Pons (tissue), 1 donor: Measurements from ENCODE around the gene RAB1B.

ENCODE experiments used
- DNase-seq: peaks from one replicate; pipeline ENCODE4 v3.0.0-alpha.2; 2016; ENCODE audit warnings: low spot score

RAB1B gene

DNA sequence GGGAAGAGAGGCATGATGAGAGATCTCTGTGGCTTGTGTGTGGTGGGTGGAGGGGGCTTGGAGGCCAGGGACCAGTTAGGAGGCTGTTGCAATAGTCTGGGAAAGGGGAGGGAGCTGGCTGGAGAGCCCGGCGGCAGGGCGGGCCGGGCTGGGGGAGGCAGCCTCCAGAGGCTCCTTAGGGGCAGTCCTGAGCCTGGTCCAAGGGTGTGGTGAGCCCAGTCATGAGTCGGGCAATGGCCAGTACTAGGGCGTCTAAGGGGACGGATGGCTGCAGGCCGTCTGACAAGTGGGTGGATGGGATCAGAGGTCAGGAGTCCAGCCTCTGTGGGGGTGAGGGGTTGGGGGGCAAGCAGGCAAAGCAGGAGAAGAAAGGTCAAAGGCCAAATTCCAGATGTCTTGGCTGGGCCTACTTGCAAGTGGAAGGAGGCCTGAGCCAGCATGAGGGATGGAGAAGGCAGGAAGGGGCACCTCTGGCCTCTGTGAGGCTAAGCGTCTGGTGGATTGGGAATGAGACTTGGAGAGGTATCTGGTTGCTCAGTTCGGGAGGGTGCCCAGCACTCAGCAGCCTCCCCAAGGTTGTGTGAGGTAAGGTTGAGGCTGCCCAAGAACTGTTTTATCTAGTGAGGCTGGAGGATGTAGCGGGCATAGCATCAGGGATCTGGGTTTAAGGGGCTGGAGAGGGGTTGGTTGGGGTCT, 54.4 kb downstream of the RAB1B start:
- DNase-seq = no peak

DNA sequence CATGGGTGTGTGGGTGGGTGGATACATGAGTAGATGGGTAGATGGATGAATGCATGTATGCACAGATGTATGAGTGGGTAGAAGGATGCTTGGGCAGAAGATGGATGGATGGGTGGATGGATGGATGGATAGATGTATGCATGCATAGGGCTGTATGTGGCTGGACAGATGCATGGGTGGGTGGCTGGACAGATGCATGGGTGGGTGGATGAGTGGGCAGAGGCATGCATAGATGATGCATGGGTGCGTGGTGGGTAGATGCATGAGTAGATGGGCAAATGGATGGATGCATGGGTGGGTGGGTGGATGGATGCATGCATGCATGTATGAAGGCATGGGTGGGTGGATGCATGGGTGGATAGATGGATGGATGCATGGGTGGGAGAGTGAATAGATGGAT, 55.2 kb downstream of the RAB1B start:
- DNase-seq = no peak

DNA sequence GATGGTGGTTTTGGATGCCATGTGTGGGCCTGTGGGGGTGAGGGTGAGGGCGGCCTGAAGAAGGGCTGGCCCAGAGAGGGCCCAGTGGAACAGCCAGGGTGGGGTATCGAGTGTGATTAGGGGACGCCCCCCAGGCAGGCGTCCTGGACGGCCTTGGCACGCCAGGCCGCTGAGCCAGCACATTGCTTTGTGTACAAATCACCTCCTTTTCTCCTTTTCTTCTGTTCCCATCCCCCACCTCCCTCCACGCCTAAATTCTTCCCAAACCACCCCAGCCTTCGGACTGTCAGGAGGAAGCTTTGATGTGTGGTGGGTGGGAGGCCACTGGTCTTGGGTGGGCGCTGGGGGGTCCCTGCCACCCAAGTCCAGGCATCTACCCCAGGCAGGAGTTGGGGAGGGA, 56.2 kb downstream of the RAB1B start:
- no peak for DNase-seq

- DNase-seq = no peak
Observed at GRCh38 chr11:66325263-66325671, 56.8 kb downstream of the RAB1B start.

- no peak for DNase-seq
Observed at GRCh38 chr11:66326261-66327111, 58.0 kb downstream of the RAB1B start.
